H1 (cell line): ENCODE measurements around the gene POU3F2. TPM values are rescaled to one million over a fixed set of nuclear protein-coding genes. Genes with fewer than 3 reads are reported as not detected.

ENCODE experiments used
- ATF3 ChIP-seq: IDR thresholded peaks from 2 replicates; pipeline ENCODE4 v1.6.1; 2011; ENCODE audit warnings: low read depth, mild to moderate bottlenecking, low read length; ENCODE audit not compliant: insufficient read depth
- BCL11A ChIP-seq, 2 experiments: IDR thresholded peaks; one replicate each; pipeline ENCODE4 v1.6.1; 2011; ENCODE audit warnings: low read depth in 2 of 2, low read length in 2 of 2, mild to moderate bottlenecking in 2 of 2
- BRCA1 ChIP-seq: IDR thresholded peaks from 2 replicates; pipeline ENCODE4 v1.6.1; 2012; ENCODE audit warnings: low read depth, low read length, improper control_type of control experiment
- CBX5 ChIP-seq: fragments of 300-800, 300-1000 bp; sonication (generic); IDR thresholded peaks from 2 replicates; pipeline ENCODE4 v1.7.1; 2016; ENCODE audit warnings: antibody characterized with exemption, low read length, low read depth
- CHD2 ChIP-seq: IDR thresholded peaks from 2 replicates; pipeline ENCODE4 v1.6.1; 2012; ENCODE audit warnings: low read length, improper control_type of control experiment
- KDM1A ChIP-seq: fragments of 200-600, 300-600 bp; sonication (generic); IDR thresholded peaks from 2 replicates; pipeline ENCODE4 v1.7.1; 2016; ENCODE audit warnings: mild to moderate bottlenecking, low read length, borderline replicate concordance
- RNF2 ChIP-seq: fragments of 200-900, 300-1000 bp; sonication (generic); IDR thresholded peaks from 2 replicates; pipeline ENCODE4 v1.7.1; 2016; ENCODE audit warnings: borderline replicate concordance, low read depth, mild to moderate bottlenecking, antibody characterized with exemption, low read length; ENCODE audit not compliant: poor library complexity, severe bottlenecking; ENCODE audit errors: missing control alignments
- RXRA ChIP-seq: IDR thresholded peaks from 2 replicates; pipeline ENCODE4 v1.6.1; 2011; ENCODE audit warnings: low read depth, mild to moderate bottlenecking, low read length, moderate library complexity; ENCODE audit not compliant: insufficient read depth
- SIX5 ChIP-seq: IDR thresholded peaks from 2 replicates; pipeline ENCODE4 v1.6.1; 2011; ENCODE audit warnings: mild to moderate bottlenecking, low read depth, low read length
- SP2 ChIP-seq: IDR thresholded peaks from 2 replicates; pipeline ENCODE4 v1.6.1; 2012; ENCODE audit warnings: mild to moderate bottlenecking, low read length, inconsistent platforms
- SRF ChIP-seq: IDR thresholded peaks from 2 replicates; pipeline ENCODE4 v1.6.1; 2011; ENCODE audit warnings: mild to moderate bottlenecking, low read depth, low read length, moderate library complexity
- TBP ChIP-seq: IDR thresholded peaks from 2 replicates; pipeline ENCODE4 v1.6.1; 2011; ENCODE audit warnings: low read depth, low read length, improper control_type of control experiment
- YY1 ChIP-seq: IDR thresholded peaks from 2 replicates; pipeline ENCODE4 v1.6.1; 2011; ENCODE audit warnings: low read depth, mild to moderate bottlenecking, low read length
- polyA plus RNA-seq, 7 experiments: library from polyadenylated mRNA; depleted of rRNA in 3 of 7; stranded (reverse) in 5 of 7; unstranded in 2 of 7; fragments of >200 nt in 5 of 7; fragments of 200-250 nt in 2 of 7; gene quantifications; 1 replicate in 5 of 7; 2 replicates in 1 of 7; 4 replicates in 1 of 7; pipeline versions ENCODE4 v1.2.1 to v1.2.3, GENCODE V29; 2011 to 2013; ENCODE audit warnings: missing spikeins in 2 of 7, mixed read lengths in 2 of 7
- total RNA-seq: library from RNA; stranded (reverse); fragmentation: NEBNext Ultra II Directional; extraction: Animal tissue kit (Norgen Biotek cat#: 25700); gene quantifications from 2 replicates; pipeline ENCODE4 v1.2.1, GENCODE V29; 2021

POU3F2 gene
- total and polyA plus RNA-seq, 2 of the 8 experiments (the other 6 are each of a cell fraction or from before 2014, with no cell fraction given): 0.09 to 0.35 TPM

GRCh38 chr6:98833057-98833306 is 1.4 kb upstream of the POU3F2 start (continued):
- TF ChIP-seq SRF: no peak
- no peak for TF ChIP-seq CHD2
- no peak for TF ChIP-seq BCL11A (IDR thresholded peaks at IDR 0.05; ENCODE audit: low read depth in 2 of 2, low read length in 2 of 2)
- TF ChIP-seq BRCA1: no peak
- TF ChIP-seq KDM1A: no peak
- no peak for TF ChIP-seq SP2
- no peak for TF ChIP-seq YY1
- no peak for TF ChIP-seq CBX5
- peak; percentile 80 for TF ChIP-seq RNF2
- no peak for TF ChIP-seq ATF3
- TF ChIP-seq RXRA: no peak
- no peak for TF ChIP-seq TBP
- no peak for TF ChIP-seq SIX5
